HFF-Myc (cell line): ENCODE data around the gene TBX18.

Source experiments
- DNase-seq: peaks from one replicate; pipeline ENCODE4 v3.0.0-alpha.2; 2011; ENCODE audit warnings: low read depth; ENCODE audit errors: extremely low read depth
- H3K4me3 ChIP-seq: replicated peaks from 2 replicates; pipeline ENCODE4 v1.5.1; 2011; ENCODE audit warnings: low read depth, mild to moderate bottlenecking, control low read depth, low read length
- TF ChIP-seq, protein P1 (sequence below): IDR thresholded peaks from 2 replicates; pipeline ENCODE4 v1.5.1; 2012; ENCODE audit warnings: mild to moderate bottlenecking, low read depth, low read length, control low read depth; ENCODE audit errors: missing control alignments

TBX18 gene

GRCh38 chr6:84801250-84801649 is 36.9 kb upstream of the TBX18 start:
- no peak overlapping the region for H3K4me3 ChIP-seq
- DNase-seq = no peak
- TF ChIP-seq, protein P1, sequence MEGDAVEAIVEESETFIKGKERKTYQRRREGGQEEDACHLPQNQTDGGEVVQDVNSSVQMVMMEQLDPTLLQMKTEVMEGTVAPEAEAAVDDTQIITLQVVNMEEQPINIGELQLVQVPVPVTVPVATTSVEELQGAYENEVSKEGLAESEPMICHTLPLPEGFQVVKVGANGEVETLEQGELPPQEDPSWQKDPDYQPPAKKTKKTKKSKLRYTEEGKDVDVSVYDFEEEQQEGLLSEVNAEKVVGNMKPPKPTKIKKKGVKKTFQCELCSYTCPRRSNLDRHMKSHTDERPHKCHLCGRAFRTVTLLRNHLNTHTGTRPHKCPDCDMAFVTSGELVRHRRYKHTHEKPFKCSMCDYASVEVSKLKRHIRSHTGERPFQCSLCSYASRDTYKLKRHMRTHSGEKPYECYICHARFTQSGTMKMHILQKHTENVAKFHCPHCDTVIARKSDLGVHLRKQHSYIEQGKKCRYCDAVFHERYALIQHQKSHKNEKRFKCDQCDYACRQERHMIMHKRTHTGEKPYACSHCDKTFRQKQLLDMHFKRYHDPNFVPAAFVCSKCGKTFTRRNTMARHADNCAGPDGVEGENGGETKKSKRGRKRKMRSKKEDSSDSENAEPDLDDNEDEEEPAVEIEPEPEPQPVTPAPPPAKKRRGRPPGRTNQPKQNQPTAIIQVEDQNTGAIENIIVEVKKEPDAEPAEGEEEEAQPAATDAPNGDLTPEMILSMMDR = no peak

GRCh38 chr6:84798257-84798656 is 33.9 kb upstream of the TBX18 start:
- H3K4me3 ChIP-seq = no peak overlapping the region
- TF ChIP-seq, protein P1 = no peak
- peak; percentile 29 for DNase-seq

- DNase-seq = no peak
- no peak overlapping the region for H3K4me3 ChIP-seq
- TF ChIP-seq, protein P1 = no peak
These were observed 31.9 kb upstream of the TBX18 start for GRCh38 chr6:84796343-84796742.

- no peak for DNase-seq
- H3K4me3 ChIP-seq = no peak overlapping the region
- TF ChIP-seq, protein P1 = no peak
These were observed 27.5 kb upstream of the TBX18 start for GRCh38 chr6:84791927-84792326.

DNA sequence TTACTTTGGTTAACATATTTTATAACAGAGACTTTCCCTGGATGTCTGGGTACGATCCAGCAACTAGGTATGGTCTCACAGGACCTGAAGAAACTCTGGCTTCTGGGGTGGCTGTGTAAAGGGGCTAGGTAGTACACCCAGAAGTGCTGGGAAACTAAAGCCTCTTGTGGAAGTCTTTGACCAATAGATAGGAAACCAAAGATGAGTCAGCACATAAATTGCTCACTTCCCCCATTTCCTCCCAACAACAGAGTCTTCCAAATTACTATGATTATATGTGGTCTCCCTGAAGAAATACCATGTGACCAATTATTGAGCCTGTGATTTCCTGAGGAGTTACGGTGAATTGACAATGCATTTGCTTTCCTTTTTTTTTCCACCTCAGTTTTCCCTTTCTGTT is 26.8 kb upstream of the TBX18 start:
- TF ChIP-seq, protein P1 = no peak
- peak; percentile 27 for DNase-seq
- no peak overlapping the region for H3K4me3 ChIP-seq

GRCh38 chr6:84789170-84789569 is 24.8 kb upstream of the TBX18 start:
- TF ChIP-seq, protein P1 = no peak
- H3K4me3 ChIP-seq = no peak overlapping the region

DNA sequence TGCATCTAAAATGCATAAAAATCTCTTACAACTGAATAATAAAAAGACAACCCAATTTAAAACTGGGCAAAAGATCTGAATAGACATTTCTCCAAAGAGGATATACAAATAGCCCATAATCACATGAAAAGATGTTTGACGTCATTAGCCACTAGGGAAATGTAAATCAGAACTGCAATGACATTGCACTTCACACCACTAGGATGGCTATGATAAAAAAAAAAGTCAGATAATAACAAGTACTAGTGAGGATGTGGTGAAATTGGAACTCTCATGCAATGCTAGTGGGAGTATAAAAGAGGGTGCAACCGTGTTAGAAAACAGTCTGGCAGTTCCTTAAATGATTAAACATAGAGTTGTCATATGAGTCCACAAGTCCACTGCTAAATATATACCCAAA is 24.3 kb upstream of the TBX18 start:
- H3K4me3 ChIP-seq = no peak overlapping the region
- TF ChIP-seq, protein P1 = no peak
- no peak for DNase-seq

More at GRCh38 chr6:84789170-84789569, 24.8 kb upstream of the TBX18 start:
- no peak for DNase-seq
